22Rv1 (cell line): Measurements from ENCODE around the gene SPATS2L.

Experiments used
- ZFX ChIP-seq: fragments of 450-650 bp; IDR thresholded peaks from 2 replicates; pipeline ENCODE4 v1.6.1; 2017; ENCODE audit warnings: antibody characterized with exemption, borderline replicate concordance
- TF ChIP-seq, protein P1 (sequence below): fragments of 450-650 bp; IDR thresholded peaks from 2 replicates; pipeline ENCODE4 v1.5.1; 2017; ENCODE audit warnings: mild to moderate bottlenecking

GRCh38 chr2:200330351-200331060 is 24.0 kb downstream of the SPATS2L start:
- TF ChIP-seq, protein P1, sequence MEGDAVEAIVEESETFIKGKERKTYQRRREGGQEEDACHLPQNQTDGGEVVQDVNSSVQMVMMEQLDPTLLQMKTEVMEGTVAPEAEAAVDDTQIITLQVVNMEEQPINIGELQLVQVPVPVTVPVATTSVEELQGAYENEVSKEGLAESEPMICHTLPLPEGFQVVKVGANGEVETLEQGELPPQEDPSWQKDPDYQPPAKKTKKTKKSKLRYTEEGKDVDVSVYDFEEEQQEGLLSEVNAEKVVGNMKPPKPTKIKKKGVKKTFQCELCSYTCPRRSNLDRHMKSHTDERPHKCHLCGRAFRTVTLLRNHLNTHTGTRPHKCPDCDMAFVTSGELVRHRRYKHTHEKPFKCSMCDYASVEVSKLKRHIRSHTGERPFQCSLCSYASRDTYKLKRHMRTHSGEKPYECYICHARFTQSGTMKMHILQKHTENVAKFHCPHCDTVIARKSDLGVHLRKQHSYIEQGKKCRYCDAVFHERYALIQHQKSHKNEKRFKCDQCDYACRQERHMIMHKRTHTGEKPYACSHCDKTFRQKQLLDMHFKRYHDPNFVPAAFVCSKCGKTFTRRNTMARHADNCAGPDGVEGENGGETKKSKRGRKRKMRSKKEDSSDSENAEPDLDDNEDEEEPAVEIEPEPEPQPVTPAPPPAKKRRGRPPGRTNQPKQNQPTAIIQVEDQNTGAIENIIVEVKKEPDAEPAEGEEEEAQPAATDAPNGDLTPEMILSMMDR: no peak
- TF ChIP-seq ZFX: no peak
